ENCODE measurements around the gene PAF1.

Gene PAF1

DNA sequence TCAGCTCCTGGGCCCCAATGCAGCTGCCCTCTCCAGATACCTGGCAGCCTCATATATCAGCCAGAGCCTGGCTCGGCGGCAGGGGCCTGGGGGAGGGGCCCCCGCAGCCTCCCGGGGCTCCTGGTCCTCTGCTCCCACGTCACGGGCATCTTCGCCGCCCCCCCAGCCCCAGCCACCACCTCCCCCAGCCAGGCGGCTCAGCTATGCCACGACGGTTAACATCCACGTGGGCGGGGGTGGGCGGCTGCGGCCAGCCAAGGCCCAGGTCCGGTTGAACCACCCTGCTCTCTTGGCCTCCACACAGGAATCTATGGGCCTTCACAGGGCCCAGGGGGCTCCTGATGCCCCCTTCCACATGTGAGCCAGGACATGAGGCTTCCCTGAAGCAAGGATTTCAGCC, 34.0 kb upstream of the PAF1 start:
- TF ChIP-seq, protein P1, sequence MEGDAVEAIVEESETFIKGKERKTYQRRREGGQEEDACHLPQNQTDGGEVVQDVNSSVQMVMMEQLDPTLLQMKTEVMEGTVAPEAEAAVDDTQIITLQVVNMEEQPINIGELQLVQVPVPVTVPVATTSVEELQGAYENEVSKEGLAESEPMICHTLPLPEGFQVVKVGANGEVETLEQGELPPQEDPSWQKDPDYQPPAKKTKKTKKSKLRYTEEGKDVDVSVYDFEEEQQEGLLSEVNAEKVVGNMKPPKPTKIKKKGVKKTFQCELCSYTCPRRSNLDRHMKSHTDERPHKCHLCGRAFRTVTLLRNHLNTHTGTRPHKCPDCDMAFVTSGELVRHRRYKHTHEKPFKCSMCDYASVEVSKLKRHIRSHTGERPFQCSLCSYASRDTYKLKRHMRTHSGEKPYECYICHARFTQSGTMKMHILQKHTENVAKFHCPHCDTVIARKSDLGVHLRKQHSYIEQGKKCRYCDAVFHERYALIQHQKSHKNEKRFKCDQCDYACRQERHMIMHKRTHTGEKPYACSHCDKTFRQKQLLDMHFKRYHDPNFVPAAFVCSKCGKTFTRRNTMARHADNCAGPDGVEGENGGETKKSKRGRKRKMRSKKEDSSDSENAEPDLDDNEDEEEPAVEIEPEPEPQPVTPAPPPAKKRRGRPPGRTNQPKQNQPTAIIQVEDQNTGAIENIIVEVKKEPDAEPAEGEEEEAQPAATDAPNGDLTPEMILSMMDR (IDR thresholded peaks at IDR 0.05): no peak
- H3K27ac ChIP-seq: no peak overlapping the region

DNA sequence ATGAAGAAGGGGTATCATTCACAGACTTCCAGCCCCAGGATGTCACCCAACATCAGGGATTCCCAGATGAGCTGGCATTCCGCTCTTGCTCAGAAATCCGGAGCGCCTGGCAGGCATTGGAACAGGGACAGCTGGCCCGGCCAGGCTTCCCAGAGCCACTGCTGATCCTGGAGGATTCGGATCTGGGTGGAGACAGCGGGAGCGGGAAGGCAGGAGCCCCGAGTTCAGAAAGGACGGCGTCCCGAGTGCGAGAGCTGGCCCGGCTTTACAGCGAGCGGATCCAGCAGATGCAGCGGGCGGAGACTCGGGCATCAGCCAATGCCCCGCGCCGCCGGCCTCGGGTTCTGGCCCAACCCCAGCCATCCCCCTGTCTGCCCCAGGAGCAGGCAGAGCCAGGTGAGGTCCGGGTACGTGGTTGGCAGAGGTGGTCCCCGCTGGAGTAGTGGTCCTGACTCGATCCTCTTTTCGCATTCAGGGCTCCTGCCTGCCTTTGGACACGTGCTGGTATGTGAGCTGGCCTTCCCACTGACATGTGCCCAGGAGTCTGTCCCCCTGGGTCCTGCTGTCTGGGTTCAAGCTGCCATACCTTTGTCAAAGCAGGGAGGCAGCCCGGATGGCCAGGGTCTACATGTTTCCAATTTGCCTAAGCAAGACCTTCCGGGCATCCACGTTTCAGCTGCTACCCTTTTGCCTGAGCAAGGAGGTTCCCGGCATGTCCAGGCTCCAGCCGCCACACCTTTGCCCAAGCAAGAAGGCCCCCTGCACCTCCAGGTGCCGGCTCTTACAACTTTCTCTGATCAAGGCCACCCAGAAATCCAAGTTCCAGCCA, 32.6 kb upstream of the PAF1 start:
- H3K27ac ChIP-seq: no peak overlapping the region
- TF ChIP-seq ZFX (IDR thresholded peaks at IDR 0.05; ENCODE audit: borderline replicate concordance): no peak
- TF ChIP-seq, protein P1 (IDR thresholded peaks at IDR 0.05): no peak

DNA sequence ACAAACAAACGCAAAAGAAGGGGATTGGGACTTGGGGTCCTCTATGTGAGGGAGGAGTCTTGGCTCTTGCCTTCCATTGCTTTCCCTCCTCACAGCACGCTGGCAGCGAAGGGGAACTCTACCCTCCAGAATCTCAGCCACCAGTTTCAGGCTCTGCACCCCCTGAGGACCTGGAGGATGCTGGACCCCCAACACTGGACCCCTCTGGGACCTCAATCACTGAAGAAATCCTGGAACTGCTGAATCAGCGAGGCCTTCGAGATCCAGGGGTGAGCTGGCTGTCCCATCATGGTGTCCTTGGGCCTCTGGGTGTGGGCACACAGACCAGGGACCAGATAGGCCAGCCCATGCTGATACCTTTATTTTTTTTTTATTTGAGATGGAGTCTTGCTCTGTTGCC, 31.1 kb upstream of the PAF1 start:
- H3K27ac ChIP-seq: no peak overlapping the region
- TF ChIP-seq ZFX (IDR thresholded peaks at IDR 0.05; ENCODE audit: borderline replicate concordance): no peak
- TF ChIP-seq, protein P1 (IDR thresholded peaks at IDR 0.05): no peak

DNA sequence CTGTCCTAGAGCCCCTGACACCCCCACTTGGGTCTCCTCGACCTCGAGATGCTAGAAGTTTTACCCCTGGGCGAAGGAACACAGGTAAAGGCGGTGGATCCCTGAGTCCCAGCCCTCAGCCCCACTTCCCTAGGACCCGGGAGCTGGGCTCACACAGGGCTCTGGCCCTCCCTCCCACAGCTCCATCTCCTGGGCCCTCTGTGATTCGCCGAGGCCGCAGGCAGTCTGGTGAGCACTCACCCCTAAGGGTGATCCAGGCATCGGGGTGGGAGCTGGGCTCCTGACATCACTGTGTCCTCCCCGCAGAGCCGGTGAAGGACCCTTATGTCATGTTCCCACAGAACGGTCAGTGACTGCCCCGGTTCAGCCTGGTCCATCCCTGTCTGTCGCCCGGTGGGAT, 29.9 kb upstream of the PAF1 start:
- TF ChIP-seq, protein P1 (IDR thresholded peaks at IDR 0.05): no peak
- no peak for TF ChIP-seq ZFX (IDR thresholded peaks at IDR 0.05; ENCODE audit: borderline replicate concordance)
- no peak overlapping the region for H3K27ac ChIP-seq

DNA sequence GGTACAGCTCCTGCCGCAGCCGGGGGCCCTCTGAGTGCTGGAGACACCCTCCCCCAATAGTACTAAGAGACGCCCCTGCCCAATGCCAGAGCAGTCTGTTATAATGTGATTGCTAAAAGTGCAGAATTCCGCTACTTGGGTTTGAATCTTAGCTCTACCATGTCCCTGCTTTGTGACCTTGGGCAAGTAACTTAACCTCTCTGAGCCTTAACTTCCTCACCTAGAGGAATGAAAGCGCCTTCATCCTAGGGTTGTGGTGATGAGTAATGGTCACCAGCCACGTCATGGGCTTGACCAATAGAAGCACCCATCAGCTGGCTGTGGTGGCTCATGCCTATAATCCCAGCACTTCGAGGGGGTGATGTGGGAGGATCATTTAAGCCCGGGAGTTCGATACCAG, 28.1 kb upstream of the PAF1 start:
- TF ChIP-seq ZFX (IDR thresholded peaks at IDR 0.05; ENCODE audit: borderline replicate concordance): no peak
- TF ChIP-seq, protein P1 (IDR thresholded peaks at IDR 0.05): no peak
- no peak overlapping the region for H3K27ac ChIP-seq

DNA sequence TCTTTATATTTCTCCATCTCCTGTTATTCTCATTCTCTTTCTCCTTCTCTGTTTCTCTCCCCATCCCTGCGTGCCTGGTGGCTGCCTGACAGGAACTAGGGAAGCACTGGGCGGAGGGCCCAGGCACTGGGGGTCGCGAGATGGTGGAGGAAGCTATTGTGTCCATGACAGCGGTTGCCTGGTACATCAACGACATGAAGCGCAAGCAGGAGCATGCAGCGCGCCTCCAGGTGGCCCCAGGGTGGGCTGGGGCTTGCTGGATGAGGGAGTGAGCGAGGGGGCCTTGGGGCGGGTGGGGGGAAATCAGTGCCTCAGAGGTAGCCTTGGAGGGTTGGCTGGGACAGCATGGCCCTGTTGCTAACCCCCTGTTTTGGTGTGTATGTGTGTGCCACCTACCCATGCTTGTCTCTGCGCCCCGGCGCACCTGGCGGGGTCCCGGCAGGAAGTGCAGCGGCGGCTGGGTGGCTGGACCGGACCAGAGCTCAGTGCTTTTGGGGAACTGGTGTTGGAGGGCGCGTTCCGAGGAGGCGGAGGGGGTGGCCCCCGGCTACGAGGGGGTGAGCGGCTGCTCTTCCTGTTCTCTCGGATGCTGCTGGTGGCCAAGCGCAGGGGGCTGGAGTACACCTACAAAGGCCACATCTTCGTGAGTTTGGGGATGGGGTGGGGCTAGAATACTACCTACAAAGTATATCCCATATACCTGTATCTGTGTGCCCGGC, 26.7 kb upstream of the PAF1 start:
- TF ChIP-seq, protein P1 (IDR thresholded peaks at IDR 0.05): no peak
- TF ChIP-seq ZFX (IDR thresholded peaks at IDR 0.05; ENCODE audit: borderline replicate concordance): no peak
- no peak overlapping the region for H3K27ac ChIP-seq

All from 22Rv1 (cell line).